ENCODE results near the gene C10orf62.
"Not testable (repeated sequence)": the region's sequence is repeated elsewhere in the genome, so short reads cannot be mapped to it uniquely, and the experiment has no call there.

C10orf62 gene

GRCh38 chr10:97607095-97607636, 17.6 kb downstream of the C10orf62 start:
- TF ChIP-seq POLR2A (IDR thresholded peaks at IDR 0.05; ENCODE audit: low read depth, low read length), result no peak
- DNase-seq (ENCODE audit: insufficient read length, low spot score) (no peak), FAIRE-seq (no peak)

- no peak for DNase-seq (ENCODE audit: insufficient read length, low spot score)
- TF ChIP-seq POLR2A (IDR thresholded peaks at IDR 0.05; ENCODE audit: low read depth, low read length), result no peak
- no peak for FAIRE-seq
Observed at GRCh38 chr10:97608991-97609561, 19.6 kb downstream of the C10orf62 start.

DNA sequence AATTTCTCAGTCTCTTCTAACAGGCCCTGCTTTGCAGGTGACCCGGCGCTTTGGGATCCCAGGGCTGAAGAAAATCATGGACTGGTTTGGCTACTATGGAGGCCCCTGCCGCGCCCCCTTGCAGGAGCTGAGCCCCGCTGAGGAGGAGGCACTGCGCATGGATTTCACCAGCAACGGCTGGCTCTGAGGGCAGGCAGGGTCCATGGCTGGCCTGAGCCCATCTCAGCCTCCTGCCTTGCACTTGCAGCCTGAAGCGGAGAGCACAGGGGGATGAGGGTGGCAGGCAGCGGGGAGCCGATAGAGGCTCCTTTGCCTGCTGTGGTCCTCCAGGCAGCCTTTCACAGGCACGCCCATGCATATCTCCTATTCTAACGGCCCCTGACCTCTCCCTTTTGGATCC, 22.0 kb downstream of the C10orf62 start:
- DNase-seq (ENCODE audit: insufficient read length, low spot score), result no peak
- FAIRE-seq, result no peak
- no peak for TF ChIP-seq POLR2A (IDR thresholded peaks at IDR 0.05; ENCODE audit: low read depth, low read length)

- TF ChIP-seq POLR2A (IDR thresholded peaks at IDR 0.05; ENCODE audit: low read depth, low read length), result no peak
- FAIRE-seq (no peak), DNase-seq (ENCODE audit: insufficient read length, low spot score) (peak; percentile 62)
Observed at GRCh38 chr10:97612386-97612785, 22.9 kb downstream of the C10orf62 start.

DNA sequence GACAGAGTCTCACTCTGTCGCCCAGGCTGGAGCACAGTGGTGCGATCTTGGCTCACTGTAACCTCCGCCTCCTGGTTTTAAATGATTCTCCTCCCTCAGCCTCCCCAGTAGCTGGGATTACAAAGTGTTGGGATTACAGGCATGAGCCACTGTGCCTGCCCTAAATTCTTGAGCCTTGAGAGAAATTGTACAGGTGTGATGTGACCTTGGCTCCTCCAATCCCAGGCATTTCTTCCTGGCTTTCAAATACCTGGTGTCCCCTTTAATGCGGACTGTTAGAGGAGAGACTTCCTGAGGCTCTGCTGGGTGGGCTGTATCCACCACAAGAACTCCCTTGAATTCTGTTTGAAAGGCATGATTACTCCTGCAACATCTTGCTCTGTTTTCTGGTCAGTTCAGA, 28.8 kb downstream of the C10orf62 start:
- no peak for DNase-seq (ENCODE audit: insufficient read length, low spot score)
- no peak for FAIRE-seq
- no peak for TF ChIP-seq POLR2A (IDR thresholded peaks at IDR 0.05; ENCODE audit: low read depth, low read length)

GRCh38 chr10:97618733-97619132, 29.2 kb downstream of the C10orf62 start:
- FAIRE-seq (no peak), DNase-seq (ENCODE audit: insufficient read length, low spot score) (no peak)
- TF ChIP-seq POLR2A (IDR thresholded peaks at IDR 0.05; ENCODE audit: low read depth, low read length), result no peak

DNA sequence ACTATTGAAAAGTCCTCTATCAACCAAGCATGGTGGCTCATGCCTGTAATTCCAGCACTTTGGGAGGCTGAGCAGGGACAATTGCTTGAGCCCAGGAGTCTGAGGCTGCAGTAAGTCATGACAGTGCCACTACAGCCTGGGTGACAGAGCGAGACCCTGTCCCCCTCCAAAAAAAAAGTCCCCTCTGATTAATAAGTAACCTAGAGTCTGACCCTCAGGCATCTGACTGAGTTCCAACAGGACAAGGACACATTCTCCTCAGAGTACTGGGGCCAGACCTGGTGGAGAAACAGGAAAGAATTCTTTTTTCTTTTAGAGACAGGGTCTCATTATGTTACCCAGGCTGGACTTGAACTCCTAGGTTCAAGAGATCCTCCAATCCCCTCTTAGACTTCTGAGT, 33.8 kb downstream of the C10orf62 start:
- FAIRE-seq (no peak), DNase-seq (ENCODE audit: insufficient read length, low spot score) (no peak)
- TF ChIP-seq POLR2A (IDR thresholded peaks at IDR 0.05; ENCODE audit: low read depth, low read length), result no peak

DNA sequence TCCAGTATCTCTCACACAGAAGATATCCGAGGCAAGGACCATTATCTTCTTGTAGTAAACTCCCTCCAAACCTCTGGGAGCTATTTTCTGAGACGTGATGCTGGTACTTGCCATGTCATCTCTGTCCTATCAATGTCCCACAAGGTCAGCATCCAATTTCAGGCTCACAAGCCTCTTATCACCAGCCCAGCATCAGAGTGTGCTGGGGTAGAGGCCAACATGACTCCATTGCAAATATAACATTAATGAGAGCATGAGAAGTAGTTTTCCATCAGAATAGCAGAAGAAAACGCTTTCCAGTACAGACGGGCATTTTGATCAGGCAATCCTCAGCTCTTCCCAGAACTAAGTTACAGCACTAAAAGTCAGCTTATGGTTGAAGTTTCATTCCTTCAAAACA, 38.2 kb downstream of the C10orf62 start:
- no peak for FAIRE-seq
- no peak for TF ChIP-seq POLR2A (IDR thresholded peaks at IDR 0.05; ENCODE audit: low read depth, low read length)

GRCh38 chr10:97628228-97628627, 38.7 kb downstream of the C10orf62 start:
- no peak for FAIRE-seq
- no peak for DNase-seq (ENCODE audit: insufficient read length, low spot score)
- no peak for TF ChIP-seq POLR2A (IDR thresholded peaks at IDR 0.05; ENCODE audit: low read depth, low read length)

More for the DNA sequence above, 38.2 kb downstream of the C10orf62 start:
- DNase-seq (ENCODE audit: insufficient read length, low spot score), result no peak

DNA sequence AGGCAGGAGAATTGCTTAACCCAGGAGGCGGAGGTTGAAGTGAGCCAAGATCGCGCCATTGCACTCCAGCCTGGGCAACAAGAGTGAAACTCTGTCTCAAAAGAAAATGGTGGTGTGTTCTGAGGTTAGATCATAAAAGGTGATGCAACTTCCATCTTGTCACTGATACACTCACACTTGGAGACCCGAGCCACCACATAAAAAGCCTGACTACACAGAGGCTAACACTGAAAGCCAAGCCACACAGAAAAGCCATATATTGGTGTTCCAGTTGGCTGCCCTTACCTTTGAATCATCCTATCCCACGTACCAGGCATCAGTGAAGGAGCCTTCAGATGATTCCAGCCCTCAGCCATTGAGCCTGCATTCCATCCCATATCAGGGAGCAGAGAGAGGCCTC, 39.8 kb downstream of the C10orf62 start:
- no peak for TF ChIP-seq POLR2A (IDR thresholded peaks at IDR 0.05; ENCODE audit: low read depth, low read length)
- no peak for FAIRE-seq

GRCh38 chr10:97631098-97631497, 41.6 kb downstream of the C10orf62 start:
- TF ChIP-seq POLR2A (IDR thresholded peaks at IDR 0.05; ENCODE audit: low read depth, low read length), result no peak
- no peak for FAIRE-seq
- no peak for DNase-seq (ENCODE audit: insufficient read length, low spot score)

More for the DNA sequence above, 39.8 kb downstream of the C10orf62 start:
- DNase-seq (ENCODE audit: insufficient read length, low spot score), result no peak

GRCh38 chr10:97632949-97633884, 43.7 kb downstream of the C10orf62 start, which contains the start of gene MORN4:
TSS of gene MORN4 (minus strand) at chr10:97633500. CDS start at chr10:97619653, 13,847 bp downstream.
- peak; percentile 33 for FAIRE-seq
- DNase-seq (ENCODE audit: insufficient read length, low spot score), result peak; percentile 95
- peak; percentile 81 for TF ChIP-seq POLR2A (IDR thresholded peaks at IDR 0.05; ENCODE audit: low read depth, low read length)

DNA sequence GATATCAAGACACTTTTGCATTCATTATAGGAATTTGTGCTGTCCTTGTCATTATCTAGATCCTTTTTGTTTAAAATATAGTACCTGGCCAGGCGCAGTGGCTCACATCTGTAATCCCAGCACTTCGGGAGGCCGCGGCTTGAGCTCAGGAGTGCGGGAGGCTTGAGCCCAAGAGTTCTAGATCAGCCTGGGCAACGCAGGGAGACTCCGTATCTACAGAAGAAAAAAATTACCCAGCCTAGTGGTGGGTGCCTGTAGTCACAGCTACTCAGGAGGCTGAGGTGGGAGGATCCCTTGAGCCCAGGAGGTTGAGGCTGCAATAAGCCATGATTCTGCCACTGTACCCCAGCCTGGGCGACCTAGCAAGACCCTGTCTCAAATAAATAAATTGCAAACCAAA, 44.4 kb downstream of the C10orf62 start:
- FAIRE-seq (no peak), DNase-seq (ENCODE audit: insufficient read length, low spot score) (no peak)
- no peak for TF ChIP-seq POLR2A (IDR thresholded peaks at IDR 0.05; ENCODE audit: low read depth, low read length)

- no peak for TF ChIP-seq POLR2A (IDR thresholded peaks at IDR 0.05; ENCODE audit: low read depth, low read length)
- DNase-seq (ENCODE audit: insufficient read length, low spot score), result no peak
- no peak for FAIRE-seq
Observed at GRCh38 chr10:97635577-97635976, 46.1 kb downstream of the C10orf62 start.

GRCh38 chr10:97639090-97639489, 49.6 kb downstream of the C10orf62 start:
- FAIRE-seq; DNase-seq (ENCODE audit: insufficient read length, low spot score): not testable (repeated sequence)
